Activated CD8-positive, alpha-beta memory T cell treated with anti-CD3 and anti-CD28 coated beads for 48 hours (primary cell): Measurements from ENCODE around the gene FOS.
A peak's percentile ranks its signal among the peaks of the same experiment; 100 is the strongest.
"Not testable (repeated sequence)": the region's sequence is repeated elsewhere in the genome, so short reads cannot be mapped to it uniquely, and the experiment has no call there.

Experiments used
- DNase-seq, 3 experiments: peaks; one replicate each; pipeline ENCODE4 v3.0.0-alpha.2; 2020; ENCODE audit warnings: low read depth in 2 of 3, low spot score in 2 of 3

Gene FOS

DNA sequence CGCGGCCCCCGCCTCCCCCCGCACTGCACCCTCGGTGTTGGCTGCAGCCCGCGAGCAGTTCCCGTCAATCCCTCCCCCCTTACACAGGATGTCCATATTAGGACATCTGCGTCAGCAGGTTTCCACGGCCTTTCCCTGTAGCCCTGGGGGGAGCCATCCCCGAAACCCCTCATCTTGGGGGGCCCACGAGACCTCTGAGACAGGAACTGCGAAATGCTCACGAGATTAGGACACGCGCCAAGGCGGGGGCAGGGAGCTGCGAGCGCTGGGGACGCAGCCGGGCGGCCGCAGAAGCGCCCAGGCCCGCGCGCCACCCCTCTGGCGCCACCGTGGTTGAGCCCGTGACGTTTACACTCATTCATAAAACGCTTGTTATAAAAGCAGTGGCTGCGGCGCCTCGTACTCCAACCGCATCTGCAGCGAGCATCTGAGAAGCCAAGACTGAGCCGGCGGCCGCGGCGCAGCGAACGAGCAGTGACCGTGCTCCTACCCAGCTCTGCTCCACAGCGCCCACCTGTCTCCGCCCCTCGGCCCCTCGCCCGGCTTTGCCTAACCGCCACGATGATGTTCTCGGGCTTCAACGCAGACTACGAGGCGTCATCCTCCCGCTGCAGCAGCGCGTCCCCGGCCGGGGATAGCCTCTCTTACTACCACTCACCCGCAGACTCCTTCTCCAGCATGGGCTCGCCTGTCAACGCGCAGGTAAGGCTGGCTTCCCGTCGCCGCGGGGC lies at the start of gene FOS:
Gene FOS (plus strand): TSS at position 407 of the 731 bp plus-strand sequence. CDS start 155 bp downstream, at position 562.
- peak; percentile 73 to 86 (median 76) for DNase-seq

DNA sequence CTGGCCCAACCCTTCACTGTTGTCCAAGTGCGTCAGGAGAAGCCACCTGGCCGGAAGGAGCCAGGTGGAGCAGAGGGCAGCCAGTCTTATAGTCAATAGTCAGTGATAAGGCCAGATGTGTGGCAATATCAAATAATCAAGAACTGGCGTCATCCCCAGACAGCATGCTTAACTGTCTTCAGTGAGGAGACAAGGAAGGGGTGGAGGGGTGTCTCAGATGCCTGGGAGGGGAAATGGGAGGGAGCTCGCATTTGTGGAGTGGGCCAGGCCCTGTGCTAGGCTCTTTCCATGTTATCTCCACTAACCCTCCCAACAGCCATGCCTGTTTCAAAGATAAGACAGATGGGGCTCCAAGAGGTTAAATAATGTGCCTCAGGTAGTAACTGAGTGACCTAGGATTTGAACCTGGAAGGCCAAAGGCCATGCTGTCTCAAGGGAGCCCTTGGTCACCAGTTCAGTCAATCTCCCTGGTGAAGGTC lies 48.9 kb upstream of the FOS start:
- no peak for DNase-seq

DNA sequence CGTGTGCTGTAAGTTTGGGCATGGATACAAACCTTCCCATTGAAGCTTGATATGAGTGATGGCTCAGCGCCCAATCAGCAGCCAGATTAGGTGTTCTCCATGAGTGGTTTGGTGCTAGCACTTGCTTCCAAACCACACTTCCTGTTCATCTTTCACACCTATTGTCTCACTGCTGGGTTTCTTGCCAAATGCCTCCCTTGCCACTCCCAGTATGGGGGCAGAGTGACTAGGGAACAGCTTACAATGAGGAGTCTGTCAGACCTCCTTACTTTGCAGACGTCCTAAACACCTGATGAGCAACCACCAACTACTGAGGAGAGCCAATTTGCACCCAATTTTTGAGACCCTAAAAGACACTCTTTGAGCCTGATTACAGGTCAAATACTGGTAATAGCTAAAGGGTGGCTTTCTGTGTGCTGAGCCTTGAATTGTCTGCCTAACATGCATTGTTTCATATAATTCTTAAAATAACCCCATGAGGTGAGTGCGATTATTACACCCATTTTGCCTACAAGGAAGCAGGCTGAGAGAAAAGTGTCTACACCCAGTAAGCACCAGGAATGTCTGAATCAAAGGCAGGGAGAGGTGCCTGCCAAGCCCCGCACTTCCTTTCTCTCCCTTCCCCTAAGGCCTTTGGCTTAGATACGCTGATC lies 48.4 kb upstream of the FOS start:
- DNase-seq, result peak in 1 of 3 experiments; percentile 13

DNA sequence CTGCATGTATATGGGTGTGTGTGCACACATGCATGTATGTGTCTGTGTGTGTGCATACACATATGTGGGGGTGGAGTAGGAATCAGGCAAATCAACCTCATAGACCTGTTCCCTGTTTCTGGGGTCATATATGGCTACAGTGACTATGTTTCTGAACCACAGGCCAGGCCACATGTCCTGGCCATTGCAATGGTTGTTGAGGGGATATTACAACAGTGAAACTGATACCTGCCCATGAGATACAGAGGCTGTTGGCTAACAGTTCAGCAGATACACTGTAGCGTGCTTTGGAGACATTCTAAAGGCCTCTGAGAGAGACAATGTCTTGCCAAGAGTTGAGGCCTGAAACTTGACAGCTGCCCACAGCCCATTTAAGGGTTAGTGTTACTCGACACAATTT lies 47.3 kb upstream of the FOS start:
- no peak for DNase-seq

DNA sequence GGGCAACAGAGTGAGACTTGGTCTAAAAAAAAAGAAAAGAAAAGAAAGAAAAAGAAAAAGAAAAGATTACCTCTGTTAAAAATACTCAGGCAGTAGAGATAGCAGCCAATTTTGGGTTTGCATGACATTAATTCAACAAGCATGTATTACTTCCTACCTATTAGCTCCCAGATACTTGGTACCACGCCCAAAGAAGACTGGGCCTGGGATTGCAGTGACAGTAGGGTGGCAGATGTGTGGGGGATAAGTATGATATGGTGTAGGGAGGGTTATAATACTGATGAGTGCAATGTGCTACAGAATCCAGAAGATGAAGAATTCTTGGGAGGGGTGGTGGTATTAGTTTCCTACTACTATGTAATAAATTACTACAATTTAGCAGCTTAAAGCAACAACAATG lies 46.4 kb upstream of the FOS start:
- DNase-seq, result no peak

DNA sequence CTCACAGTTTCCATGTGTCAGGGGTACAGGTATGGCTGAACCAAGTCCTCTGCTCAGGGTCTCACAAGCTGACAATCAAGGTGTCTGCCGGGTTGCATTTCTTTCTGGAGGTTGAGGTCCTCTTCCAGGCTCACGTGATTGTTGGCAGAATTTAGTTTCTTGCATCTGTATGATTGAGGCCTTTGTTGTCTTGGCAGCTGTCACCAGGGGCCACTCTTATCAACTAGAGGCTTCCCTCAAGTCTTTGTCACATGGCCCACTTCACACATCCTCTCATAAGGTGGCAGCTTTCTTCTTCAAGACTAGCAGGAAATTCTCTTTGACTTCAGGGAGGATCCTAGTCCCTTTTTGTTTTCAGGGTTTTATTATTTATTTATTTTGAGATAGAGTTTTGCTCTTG lies 46.0 kb upstream of the FOS start:
- no peak for DNase-seq

DNA sequence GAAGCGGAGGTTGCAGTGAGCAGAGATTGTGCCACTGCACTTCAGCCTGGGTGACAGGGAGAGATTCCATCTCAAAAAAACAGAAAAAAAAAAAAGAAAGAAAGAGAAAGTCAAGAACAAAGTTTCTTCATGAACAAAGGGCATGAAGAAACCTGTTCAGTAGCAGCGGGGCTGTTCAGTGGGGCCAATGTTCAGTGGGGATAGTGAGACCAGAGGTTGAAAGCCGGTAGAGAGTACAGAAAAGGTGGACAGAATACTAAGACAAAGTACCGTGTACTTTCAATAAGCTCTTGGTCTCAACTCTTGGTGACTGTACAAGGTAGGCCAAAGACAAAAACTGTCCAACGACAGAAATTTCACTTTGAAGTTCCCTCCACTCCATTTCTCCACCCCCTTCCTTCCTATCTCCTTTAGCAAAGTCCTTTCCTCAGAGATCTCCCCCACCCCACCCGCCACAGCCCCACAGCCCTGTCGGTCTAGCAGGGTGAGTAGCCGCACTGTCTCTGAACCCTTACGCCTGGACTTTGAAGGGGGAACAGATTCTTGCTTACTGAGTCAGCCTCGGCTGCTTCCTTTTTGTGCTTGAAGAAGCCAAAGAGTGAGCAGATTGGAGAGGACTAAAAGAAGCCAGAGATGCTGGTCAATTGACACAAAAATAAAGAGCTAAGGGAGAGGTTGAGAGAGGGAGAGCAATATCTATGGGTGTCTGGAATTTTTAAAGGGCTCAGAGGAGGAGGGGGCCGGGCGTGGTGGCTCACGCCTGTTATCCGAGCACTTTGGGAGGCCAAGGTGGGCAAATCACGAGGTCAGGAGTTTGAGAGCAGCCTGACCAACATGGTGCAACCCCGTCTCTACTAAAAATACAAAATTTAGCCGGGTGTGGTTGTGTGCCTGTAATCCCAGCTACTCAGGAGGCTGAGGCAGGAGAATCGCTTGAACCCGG lies 44.2 kb upstream of the FOS start:
- DNase-seq, result no peak

DNA sequence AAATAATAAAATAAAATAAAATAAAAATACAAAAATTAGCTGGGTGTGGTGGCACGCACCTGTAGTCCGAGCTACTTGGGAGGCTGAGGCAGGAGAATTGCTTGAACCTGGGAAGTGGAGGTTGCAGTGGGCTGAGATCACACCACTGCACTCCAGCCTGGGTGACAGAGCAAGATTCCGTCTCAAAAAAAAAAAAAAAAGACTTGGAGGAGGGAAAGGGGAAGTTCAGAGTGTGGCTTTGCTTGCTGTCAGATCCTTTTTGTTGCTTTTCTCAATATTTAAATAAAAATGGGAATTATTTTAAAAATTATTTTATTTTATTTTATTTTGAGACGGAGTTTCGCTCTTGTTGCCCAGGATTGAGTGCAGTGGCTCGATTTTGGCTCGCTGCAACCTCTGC lies 43.4 kb upstream of the FOS start:
- not testable (repeated sequence) for DNase-seq

DNA sequence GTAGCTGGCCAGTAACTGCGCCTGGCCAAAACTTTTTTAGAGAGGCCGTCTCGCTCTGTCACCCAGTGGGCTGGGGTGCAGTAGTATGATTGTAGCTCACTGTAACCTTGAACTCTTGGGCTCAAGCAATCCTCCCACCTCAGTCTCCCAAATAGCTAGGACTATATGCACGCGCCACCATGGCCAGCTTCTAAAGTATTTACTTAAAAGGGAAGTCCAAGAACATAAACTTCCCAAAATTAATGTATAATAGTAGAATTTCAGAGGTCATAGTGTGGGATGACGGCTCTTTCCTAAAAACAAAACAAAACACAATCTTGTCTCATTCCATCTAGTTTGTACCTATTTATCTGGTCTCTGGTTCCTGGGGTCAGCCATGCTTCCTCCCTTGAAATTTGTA lies 42.2 kb upstream of the FOS start:
- no peak for DNase-seq

DNA sequence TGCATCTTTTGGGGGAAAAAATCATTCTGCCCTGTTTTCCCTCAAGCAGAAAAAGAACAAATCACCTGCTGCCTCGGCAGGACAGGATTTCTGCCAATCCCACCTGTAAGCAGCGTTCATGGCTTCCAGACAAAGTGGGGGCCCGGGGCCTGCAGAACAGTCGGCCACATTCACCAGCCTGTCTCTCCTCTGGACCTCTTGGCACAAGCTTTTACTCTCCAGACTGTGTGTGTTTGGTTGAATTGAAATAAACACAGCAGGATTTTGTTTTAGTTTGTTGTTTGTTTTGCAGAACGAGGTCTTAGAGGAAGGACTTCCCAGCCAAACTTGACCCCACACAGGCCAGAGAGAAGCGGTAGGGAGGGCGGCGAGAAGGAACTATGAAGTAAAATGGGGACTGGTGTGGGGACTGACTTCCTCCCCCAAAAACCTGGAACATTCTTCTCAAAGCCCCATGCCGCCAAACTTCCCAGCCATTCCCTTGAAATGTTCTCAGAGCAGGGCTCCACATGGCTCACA lies 41.7 kb upstream of the FOS start:
- DNase-seq, result no peak

DNA sequence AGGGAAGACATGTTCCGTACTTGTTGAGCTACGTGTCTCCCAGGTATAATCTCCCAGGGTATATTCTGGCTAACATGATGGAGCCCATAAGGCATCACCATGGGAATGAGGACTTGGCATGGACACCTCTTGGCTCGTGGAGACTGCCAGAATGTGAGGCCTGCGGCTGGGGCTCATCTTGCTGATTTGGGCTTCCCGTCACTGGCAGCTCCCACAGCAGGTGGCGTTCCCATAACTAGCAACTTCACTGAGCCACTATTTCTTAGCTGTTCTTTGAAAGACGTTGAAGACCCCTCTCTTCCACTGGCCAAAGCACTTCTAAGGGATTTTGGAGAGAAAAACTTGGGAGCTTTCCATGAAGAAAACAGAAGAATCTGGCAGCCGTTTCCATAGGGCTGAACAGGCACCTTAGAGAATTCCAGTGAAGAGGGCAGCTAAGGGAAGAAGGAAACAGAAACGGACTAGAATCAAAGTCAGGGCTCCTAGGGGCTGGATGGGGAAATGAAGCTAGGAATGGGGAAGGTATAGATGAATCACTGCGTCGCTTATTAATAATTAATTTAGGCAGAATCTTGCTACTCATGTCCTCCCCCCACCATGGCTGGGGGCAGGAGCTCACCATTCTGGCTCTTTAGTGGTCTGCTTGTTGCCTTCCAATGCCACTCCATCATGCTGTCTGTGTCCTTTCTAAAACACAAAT lies 39.7 kb upstream of the FOS start:
- no peak for DNase-seq

DNA sequence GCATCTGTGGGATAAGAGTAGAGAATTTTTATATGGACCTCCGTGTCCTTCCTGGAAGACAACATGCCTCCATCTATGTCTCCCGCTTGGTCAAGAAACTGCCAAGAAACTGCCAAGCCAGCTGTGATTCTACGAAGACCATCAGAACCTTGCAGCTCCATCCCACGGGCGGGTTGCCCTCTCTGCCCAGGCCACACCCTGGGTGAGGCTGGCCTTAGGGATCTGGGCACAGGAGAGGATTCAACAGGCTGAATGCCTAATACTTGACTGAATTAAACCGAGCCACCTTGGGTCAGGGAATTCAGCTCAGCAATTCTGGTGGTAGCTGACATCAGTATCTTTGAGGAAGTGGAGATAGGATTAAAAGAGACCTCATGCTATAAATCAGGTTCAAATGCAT lies 37.8 kb upstream of the FOS start:
- no peak for DNase-seq

DNA sequence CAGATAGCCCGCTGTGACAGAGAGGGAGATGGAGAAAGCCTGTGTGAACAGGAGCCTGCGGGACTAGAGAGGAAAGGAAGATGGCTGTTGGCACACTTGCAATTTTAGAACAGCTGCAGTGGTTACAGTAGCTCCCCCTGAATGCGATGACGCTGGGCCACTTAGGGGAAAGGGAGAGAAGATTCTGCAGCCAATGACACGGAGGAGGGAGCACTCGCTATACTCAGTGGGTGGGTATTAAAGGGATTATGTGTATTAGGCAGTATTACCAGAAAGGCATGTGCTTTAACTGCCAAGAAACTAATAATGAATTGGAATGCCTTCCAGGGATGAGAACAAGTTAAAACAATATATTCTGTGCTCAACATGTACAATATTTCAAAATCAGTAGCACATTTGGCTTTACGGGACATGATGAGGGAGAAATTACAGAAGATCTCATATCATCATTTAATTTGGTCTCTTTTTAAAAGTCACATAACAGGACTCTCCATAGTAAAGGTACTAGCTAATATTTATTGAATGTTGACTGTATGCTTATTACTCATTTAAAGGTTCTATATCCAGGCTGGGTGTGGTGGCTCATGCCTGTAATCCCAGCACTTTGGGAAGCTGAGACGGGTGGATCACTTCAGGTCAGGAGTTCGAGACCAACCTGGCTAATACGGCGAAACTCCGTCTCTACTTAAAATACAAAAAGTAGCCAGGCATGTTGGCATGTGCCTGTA lies 35.9 kb upstream of the FOS start:
- no peak for DNase-seq

DNA sequence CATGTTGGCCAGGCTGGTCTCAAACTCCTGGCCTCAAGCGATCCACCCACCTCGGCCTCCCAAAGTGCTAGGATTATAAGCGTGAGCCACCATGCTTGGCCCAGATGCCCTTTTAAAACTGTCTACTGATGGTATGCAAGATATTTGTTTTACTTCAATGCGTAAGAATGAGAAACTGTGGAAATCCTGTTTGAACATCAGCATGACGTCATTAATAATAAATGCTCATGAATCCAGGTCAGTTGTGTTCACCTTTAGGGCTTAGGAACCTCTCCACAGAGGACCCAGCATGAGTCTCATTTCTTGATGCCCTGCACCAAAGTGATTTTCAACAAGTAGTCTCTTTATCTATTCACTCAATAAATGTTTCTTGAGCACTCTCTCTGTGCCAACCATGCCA lies 34.5 kb upstream of the FOS start:
- no peak for DNase-seq

DNA sequence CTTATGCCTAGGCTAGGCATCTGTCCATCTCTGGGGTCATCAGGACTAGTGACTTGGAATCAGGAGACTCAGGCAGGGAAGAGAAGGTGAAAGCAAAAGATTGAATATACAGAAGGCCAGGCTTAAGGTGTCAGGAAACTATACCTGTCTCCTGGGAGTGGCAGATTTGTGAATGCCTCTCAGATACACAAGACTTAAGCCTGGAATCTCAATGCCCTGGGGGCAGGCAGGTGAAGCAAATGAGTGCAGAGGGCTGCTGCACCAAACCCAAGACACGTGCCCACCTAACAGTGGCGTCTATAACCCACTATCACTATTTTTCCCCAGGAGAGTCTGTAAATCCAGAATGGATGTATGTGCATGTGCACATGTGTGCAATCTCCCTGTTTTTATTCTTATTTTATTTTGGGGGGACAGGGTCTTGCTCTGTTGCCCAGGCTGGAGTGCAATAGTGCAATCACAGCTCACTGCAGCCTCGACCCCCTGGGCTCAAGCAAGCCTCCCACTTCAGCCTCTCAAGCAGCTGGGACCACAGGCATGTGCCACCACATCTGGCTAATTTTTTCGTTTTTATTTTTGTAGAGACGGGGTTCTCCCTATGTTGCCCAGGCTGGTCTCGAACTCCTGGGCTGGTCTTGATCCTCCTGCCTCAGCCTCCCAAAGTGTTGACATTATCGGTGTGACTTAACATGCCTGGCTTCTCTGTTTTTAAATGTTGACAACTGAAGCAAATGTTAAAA lies 31.9 kb upstream of the FOS start:
- no peak for DNase-seq

DNA sequence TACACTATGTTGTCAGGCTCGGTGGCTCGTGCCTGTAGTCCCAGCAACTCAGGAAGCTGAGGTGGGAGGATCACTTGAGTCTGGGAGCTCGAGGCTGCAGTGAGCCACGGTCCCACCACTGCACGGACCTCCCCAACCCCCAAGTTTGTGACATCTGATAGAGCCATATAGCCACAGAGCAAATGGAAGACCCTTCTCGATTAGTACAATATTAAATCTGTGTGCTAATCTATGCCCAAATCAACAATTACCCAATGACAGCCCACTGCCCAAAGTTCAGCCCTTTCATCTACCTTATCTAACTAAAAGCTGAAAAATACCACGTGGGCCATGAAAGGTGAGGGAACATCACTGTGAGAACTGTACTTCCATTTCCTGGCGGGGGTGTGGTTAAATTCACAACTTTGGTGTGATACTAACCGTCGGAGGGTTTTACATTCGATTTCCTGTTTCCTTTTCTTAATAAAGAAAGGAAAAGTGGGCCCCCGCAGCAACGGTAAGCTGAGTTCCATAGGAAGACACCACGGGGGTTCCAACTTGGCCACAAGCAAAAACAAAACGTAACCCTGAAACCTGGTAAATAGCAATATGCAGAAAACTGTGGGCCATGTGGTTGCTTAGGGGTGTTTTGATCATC lies 31.2 kb upstream of the FOS start:
- peak in 2 of 3 experiments; percentile 33 to 39 for DNase-seq

DNA sequence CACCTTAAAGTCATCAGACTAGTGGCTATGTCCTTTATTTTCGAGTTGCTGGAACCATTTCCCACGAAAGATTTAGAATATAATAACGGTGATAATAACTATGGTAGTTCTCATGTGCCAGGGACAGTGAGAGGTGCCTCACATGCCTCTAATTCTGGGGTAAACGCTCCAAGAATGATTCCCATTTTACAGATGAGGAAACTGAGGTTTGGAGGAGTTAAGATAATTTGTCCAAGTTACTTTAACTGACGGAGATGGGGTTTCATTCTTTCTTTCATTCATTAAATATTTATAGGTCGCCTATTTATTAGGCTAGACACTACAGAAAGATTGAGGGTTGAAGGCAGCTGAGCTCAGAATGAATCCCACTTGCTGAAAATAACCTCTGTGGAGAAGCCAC lies 30.7 kb upstream of the FOS start:
- DNase-seq, result no peak

DNA sequence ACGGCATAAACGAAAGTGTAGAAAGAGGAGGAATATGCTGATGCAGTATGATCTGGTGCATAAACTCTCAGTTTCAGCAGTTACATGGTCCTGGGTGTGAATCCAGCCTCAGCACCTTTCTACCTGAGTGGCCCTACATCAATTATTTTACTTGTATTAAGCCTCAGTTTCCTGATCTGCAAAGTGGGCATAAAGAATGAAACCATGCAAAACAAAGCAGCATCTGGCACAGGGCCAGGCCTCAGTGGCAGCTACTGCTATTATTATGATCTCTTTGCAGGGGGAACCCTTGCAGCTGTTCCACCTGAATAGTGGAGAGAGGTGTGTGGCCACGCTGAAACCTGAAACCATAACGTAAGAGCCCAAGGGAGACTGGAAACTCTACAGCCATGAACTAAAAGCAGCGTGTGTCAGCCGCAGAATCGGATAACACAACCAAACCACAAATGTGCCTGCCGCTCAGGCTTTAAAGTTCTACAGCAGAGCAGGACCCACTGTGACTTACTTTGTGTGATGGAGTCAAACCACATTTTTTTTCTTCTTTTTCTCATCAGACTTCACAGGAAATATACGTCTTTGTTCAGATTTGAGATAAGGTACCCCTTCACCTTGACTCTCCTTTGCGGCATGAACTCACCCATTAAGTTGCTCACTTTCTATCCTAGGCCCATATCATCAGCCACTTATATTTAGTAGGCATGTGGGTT lies 29.2 kb upstream of the FOS start:
- peak; percentile 44 to 64 (median 53) for DNase-seq
